NCI-H2107 treated with DMSO at 0.1 percent for 48 hours (cell line): Measurements from ENCODE around the gene KCNN3.

Source experiments
- DNase-seq: peaks from one replicate; lab custom pipeline; 2025; ENCODE audit not compliant: unreplicated experiment; lab: John Stamatoyannopoulos, UW

The KCNN3 gene

DNA sequence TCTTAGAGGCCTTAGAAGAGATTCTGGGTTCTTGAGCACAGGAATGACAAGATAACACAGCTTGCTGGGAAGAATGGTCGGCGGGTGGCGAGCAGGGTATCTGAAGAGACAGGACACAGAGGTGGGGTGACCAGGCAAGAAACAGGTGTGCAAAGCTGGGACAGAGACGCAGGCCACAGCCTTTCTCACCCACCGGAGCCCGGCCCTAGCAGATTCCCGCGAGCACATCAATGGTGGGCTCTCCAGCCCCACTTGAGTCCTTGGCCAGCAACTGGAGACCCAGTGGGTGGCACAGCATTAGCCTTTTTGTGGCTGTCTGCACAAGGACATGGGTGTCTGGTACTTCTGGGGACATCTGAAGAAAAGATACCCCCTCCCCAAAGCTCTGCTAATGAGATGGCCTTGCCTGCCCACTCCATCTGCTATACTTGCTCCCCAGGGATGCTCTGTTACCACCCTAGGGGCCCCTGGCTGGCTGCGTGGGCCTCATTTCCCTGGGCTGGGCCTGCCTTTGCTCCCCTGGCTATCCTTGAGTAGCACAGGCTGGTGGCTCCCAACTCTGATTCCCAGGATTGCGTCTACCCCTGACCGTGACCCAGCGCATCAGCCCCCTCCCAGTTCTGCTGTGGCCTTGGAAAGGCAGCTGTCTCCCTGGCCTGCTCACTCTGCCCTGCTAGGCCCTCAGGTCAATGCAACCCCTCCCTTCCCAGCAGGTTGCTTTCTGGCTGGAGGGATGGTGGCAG lies 134.8 kb downstream of the KCNN3 start:
- DNase-seq: no peak

DNA sequence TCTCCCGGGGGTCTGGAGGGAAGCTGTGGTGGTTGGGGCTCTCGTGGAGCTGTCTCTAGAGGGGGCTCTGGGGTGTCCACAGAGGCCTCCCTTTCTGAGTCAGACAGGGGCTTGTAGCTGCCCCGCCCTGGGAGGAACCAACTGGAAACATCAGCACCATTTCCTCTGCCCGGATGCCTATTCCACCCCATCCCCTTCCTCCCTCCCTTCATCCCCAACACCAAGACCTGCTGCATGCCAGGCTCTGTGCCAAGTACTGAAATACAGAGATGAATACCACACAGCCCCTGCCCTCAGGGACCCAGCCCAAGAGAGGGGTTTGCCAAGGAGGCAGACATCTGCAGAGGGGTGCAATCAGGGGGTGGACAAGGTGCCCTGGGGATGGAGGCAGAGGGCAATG lies 136.5 kb downstream of the KCNN3 start:
- DNase-seq: no peak

DNA sequence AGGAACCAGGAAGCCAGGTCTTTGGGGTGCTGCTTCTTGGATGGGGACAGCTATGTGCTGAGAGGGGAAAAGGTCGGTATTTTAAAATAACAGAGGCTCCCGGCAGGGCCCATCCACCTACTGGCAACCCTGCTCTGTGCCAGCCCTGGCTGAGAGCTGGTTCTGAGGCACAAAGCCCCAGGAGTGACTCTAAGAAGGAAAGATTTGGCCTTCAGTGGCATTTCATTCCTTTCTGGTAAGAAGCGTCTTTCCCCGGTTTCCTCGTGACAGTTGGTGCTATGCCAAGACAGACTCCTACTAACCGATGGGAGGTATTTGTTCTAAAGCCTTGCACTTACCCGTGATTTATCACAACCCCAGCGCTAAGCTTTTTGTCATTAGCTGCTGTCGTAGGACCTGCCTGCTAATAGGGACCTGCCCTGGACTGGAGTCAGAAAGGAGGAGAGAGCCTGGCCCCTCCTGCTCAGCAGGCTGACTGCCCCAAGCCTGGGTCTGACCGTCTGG lies 139.0 kb downstream of the KCNN3 start:
- DNase-seq: no peak

DNA sequence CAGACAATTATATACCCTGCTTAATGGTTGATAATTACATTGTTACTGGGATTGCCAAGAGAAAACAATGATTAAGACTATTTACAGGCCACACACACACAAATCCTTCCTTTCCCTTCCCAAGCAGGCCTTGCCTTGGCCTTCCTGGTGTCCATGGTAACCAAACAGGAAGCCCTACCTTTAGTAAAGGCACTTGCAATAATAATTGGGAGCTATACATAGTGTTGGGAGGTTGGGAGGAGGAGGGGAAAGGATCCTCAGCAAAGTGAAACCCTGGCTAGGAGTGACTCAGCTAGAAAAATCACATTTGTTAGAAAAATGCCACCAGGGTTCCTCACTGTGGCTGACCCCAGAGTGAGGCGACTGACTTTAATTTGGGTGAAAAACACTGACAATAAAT lies 139.8 kb downstream of the KCNN3 start:
- DNase-seq: peak; percentile 61

DNA sequence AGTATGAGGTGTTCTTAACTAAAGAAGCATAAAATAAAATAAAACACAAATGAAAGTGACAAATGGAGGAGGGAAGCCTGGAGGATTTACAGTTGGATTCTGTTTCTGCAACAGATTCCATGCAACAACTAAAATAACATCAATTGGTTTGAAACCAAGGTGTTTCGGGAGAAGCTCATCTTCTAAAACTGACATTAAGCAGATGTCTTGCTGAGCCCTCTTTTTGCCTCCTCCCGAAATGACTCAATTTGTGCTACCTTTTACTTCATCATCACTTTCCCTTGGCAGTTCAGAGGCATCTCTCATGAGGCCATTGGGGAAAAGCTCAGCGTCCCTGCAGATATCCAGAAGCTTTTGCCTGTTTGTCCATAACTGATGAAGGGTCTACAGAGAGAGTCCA lies 140.5 kb downstream of the KCNN3 start:
- DNase-seq: no peak

DNA sequence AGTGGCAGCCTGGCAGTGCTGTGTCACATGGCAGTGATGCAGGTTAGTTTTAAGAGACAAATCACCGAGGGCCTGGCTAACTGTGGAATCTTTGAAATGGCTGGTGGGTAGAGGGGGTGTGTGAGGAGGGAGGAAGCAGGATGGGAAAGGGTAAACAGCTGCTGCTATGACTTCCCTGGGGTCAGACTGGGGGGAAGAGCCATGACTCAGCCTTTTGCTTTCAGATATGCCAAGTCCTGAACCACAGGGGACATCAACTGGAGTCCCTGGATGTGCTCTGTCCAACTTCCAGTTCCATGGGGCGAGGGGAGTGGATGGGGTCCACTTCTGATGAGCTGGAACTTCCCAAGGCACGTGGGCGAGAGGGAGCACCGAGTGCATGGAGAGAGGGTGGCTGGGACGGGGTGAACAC lies 141.0 kb downstream of the KCNN3 start:
- no peak for DNase-seq

DNA sequence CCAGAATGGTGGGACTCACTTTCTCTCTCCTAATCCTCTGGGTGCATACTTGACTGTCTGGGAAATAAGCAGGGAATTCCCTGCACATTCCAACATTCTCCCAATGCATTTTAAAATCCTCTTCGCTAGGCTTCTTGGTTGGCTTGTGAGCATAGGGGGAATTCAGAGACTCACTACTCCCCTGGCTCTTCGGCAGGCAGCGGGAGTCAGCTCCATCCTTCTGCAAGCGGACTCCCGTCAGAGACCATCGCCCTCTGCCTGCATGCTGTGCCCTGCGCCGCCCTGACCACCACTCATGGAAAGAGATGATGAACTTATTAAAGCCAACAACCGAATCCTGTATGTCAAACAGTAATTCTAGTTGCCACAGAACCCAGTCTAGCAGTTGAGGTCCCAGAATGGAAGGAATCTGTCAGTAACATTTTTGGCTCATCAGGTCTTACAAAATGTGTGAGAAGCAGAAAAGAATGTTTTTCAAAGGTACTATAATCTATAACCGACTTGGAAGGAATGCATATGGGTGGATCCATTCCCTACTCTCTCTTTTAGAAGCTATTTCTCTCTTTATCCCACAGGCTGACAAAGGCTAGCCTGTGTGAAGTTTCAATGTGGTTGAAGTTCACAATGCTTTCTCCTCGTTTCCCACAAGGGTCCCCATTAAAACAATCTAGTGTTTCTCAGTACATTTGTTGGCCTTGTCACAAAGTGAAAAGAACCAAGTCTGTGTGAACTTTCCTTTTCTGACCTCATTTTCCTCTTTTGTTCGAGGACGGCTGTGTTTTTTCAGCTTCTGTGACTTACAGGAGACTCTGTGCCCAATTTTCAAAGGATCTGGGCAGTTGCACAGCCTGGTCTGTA lies 143.0 kb downstream of the KCNN3 start:
- DNase-seq: no peak

DNA sequence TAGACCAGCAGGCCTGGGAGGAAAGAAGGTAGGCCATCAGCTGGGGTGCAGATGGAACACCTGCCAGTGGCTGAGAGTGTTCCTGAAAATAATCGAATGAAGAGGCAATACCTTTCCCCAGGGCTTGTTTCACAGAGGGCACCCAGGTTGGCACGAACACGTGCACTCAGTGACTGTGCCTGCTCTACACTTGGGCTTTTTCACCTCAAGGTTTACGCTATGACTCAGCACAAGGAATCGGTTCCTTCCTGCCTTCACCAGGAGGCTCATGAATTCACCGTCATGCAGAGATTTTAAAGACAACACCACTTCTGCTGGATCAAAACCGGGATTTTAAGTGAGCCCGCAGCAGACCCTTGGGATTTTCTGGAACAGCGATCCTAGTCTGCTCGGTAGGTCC lies 143.6 kb downstream of the KCNN3 start:
- no peak for DNase-seq

DNA sequence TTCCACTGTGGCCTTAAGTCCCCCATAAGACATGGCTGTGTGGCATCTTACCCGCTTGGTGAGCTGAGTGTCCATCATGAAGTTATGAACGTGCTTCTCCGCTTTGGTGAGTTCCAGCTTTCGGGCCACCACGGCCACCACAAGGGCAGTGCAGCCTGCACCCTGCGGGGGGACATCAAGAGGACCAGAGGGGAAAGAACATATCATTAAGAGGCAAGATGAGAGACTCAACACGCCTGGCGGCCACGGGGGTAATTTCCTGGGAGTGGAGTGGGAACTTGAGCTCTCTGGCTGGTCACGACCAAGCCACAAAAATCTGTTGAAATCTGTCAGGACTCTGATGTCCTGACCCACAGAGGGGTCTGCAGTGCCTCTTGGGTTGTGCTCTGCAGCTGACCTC lies 144.2 kb downstream of the KCNN3 start:
- DNase-seq: no peak

DNA sequence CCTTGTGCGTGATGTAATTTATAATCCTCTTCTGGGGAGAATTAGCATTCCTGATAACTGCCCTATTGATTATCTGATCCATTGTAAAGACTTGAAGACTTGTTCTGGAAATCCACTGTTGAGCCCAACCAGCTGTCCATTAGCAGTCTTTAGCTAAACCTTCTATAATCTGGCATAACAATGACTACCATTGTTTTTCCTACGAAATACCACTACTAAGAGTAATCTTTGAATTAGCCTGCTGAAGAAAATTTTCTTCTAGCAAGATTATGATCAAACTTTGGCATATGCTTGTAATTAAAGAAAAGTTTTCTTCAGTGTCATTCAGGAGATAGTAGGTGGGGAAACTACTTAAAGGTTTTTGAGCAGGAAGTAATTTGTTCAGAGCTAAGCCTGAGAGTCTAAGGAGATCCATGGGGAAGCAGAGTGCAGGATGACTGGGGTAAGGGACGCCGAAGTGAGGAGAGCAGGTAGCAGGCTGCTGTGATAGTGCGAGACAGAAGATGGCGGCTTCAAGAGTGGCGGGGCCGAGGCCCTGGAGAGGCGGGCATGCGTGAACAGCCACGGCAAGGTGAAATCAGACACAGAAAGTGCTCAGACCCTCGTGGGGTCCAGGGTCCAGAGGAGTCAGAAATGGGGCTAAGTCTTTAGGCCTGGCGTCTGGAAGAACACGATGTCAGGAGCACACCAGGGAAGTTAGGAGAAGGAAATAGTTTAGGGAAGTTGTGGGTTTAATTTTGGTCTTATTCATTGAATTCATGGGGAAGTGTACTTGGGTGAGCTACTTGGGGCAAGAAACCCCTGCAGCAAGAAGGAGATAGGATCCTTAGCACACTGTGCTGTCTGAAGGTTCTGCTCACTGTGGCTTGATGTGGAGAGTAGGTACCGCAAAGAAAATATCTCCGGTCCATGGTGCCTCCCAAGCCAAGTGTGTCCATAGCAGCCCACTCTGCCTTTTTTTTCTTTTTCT lies 149.5 kb downstream of the KCNN3 start:
- no peak for DNase-seq

DNA sequence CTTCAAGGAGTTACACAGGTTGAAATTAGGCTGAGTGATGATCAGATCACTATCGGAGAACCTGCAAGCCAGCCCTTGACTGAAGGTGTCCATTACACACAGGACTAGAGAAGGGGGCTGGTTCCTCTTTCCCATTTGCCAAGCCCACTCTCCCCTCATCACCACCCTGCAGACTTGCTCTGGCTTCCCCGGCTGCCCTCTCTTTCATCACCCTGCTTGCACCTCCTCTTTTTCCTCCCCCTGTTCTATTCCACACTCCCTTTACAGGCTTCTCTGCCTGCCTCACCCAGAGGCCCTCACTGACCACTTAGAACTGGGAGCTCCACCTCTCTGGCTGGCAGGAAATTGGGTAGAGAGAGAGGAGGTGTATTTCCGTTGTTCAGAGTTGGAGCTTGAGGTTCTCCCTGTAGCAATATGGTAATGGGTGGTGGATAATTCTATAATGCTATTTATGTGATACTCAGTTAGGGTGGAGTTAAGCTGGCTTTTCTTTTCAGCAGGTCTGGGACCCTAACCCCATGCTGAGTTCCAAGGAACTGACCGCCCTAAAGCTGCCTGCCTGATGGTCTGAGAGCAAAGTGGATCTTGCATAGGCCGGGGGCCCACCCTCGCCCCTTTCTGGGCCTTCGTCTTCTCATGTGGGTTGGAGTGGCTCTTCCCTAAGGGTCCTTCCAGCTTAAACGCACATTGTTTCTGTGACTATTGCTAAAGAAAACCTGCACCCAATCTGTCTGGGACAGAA lies 150.3 kb downstream of the KCNN3 start:
- DNase-seq: no peak

DNA sequence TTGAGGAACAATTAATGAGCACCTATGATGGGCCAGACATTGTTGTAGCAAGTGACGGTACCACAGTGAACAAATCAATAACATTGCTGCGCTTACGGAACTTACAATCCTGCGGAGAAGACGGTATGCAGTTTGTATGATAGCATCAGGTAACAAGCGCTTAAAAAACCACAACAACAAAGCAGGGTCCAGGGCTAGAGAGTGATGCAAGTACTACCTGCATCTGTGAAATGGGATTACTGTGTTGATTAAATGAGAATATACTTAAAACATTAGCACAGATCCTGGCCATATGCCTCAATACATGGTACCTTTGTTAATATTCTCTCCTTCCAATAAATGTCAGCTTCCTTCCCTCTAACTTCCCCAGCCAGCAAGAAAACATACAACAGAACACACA lies 151.5 kb downstream of the KCNN3 start:
- DNase-seq: no peak

DNA sequence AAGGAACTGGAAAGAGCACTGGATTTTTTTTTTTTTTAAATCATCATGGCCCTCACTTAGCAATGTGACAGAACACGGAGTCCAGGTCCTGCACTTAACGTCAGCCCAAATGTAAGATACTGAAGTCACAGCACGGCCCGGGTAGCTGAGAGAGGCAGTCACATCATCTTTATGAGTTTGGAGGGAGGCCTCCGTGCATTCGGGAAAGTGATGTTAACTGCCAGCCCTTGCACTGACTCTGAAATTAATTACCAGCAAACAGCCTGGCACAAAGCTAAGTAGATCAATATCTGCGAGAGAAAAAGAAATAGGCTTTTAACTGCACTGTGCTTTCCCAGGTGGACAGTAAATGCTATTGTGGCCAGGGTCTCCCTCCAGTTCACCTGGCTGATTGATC lies 152.6 kb downstream of the KCNN3 start:
- no peak for DNase-seq

DNA sequence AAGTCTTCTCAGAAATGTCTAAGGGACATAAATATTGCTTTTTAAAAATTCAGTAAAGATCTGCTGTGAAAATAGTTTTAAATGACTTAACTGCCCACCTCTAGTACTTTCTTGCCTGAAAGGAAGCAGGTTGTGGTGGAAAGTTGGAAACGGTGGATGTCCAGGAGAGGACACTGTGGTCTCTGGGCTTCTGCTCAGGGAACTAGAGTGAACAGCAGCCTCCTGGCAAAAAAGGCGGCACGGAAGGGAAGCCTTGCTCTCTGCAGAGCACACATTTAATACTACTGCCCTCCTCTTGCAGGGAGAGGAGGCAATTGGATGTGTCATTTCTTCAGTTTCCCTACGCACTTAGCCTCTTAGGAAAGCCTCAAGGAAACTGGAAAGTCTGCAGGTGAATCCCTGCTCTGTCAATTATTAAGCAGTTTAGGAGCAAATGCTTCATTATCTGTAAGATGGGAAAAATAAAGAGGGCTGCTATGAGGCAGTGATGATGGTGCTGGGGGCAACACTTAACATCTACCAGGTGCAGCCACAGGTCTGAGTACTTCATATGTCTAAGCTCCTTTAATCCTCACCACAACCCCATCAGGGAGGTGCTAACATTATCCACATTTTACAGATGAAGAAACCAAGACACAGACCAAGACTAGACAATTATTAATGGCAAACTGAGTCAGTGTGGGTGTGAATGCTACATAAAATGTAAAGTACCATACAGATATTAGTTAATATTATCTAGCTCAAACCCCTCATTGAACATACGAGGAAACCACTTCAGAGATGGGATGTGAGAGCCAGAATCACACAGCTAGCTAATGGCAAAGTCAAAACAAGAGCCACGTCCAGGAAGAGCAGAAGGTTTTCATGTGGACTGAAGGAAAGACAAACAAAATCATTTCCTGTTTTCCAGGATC lies 153.2 kb downstream of the KCNN3 start:
- no peak for DNase-seq

DNA sequence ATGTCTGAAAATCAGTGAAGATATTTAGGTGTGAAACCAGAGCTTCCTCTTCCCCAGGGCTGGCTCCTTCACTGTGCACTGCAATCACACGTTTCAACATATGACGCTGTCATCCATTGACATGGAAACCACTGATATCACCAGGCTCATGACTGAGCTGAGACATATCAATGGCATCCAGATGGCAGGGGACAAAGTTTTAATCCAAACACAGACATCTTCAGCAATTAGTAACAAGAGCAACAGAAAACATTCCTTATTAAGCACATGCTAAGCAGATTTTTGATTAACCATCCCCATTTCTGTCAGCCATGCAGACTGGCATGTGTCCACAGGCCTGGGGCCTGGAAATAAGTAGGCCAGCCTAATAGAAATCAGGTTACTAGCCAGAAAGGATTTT lies 154.1 kb downstream of the KCNN3 start:
- no peak for DNase-seq

DNA sequence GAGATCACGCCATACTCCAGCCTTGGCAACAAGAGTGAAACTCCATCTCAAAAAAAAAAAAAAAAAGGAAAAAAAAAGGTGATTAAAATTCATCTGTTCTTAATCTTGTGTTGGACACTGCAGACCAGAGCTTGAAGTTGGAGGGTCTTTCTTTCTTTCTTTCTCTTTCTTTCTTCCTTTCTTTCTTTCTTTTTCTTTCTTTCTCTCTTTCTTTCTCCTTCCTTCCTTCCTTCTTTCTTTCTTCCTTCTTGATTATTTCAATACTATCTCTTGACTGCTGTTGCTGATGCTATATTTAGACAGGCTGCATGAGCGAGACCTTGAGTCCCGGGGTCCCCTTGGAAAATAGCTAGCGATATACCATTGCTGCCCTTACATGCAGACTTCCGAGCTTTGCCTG lies 154.7 kb downstream of the KCNN3 start:
- no peak for DNase-seq

DNA sequence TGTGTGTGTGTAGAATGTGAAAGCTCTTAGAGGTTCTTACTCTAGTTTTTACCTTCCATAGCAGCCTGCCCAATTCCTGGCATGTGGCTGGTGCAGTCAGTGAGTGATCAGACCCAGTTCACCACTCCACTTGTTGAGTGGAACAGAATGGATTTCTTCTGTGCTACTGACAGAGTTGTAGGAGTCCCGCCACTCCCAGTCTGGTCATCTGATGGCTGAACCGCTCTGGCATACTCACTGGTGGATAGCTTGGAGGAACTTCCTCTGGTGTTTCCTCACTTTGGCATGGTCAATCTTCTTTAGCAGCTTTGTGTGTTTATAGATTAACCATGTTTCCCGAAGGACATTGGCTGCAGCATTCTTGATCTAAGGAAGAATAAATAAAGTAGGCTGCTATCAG lies 155.4 kb downstream of the KCNN3 start:
- no peak for DNase-seq

DNA sequence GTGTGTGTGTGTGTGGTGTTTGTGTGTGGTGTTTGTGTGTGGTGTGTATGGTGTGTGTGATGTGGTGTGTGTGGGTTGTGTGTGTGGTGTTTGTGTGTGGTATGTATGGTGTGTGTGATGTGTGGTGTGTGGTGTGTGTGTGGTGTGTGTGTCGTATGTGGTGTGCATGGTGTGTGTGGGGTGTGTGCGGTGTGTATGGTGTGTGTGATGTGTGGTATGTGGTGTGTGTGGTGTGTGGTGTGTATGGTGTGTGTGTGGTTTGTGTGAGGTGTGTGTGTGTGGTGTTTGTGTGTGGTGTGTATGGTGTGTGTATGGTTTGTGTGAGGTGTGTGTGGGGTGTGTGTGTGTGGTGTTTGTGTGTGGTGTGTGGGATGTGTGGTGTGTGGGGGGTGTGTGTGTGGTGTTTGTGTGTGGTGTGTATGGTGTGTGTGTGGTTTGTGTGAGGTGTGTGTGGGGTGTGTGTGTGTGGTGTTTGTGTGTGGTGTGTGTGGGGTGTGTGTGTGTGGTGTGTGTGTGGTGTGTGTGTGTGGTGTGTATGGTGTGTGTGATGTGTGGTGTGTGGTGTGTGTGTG lies 155.9 kb downstream of the KCNN3 start:
- no peak for DNase-seq

DNA sequence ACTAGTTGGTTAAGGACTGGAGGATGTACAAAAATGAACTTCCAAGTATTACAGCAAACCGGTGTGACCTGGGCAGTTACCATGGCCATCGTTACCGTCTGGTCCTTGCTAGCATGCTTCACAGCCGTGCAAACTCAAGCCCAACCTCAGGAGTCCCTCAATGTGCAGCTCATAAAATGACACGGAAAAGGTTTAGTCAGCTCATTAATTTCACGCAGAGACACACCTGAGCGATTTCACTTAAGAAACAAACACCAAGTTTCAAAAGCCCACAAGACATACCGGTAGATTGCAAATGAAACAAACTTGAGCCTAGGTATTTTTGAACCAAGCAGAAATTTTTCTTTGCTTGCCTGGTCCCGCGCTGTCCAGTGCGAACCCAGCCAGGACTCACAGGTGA lies 157.1 kb downstream of the KCNN3 start:
- DNase-seq: no peak
